ENCODE results near the gene ING5.
"Not testable (repeated sequence)": the region's sequence is repeated elsewhere in the genome, so short reads cannot be mapped to it uniquely, and the experiment has no call there.

ING5 gene

GRCh38 chr2:241742320-241742939 is 40.6 kb downstream of the ING5 start:
- DNase-seq, result no peak

DNA sequence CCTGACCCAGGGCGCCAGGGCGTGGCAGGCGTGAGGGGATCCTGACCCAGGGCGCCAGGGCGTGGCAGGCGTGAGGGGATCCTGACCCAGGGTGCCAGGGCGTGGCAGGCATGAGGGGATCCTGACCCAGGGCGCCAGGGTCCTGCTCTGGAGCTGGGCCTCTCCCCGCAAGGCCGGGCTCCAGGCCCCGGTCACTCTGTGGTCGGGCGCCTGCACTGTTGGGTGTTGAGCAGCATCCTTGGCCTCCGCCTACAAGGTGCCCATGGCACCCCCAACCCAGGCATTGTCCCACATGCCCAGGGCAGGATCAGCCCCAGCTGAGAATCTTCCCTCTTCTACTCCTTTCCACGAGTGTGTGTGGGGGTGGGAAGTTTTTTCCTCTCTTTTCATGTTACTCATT is 41.2 kb downstream of the ING5 start:
- DNase-seq, result not testable (repeated sequence)

DNA sequence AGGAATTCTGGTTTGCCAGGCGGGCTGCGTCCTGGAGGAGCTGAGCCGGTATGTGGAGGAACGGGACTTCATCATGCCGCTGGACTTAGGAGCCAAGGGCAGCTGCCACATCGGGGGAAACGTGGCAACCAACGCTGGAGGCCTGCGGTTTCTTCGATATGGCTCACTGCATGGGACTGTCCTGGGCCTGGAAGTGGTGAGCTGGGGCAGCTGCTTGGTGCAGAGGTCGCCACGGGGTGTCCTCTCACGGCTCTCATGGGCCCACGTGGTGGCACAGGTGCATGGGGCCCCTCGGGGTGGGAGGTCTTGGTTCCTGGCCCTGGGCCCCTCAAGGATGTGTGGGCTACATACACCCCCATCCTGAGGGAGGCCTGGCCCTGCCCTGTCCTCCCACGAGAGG is 41.8 kb downstream of the ING5 start:
- no peak for DNase-seq

GRCh38 chr2:241744028-241744754 is 42.4 kb downstream of the ING5 start:
- no peak for DNase-seq

DNA sequence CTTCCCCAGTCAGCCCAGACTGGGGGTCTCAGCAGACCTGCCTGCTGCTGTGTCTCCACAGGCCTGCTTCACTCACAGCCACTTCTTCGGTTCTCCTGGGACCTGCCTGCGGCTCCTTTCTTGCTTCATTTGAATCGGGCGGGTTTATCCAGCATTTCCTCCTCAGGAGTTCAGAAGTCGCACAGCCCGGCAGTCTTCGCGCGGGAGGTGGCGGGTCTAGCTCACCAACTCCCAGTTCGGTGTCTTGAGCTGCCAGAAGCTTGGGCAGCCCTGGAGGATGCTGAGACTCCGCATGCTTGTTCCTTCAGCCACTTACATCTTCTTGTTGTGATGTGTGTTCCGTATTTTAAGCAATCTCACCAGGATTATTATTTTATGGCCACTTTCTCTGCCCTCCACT is 43.4 kb downstream of the ING5 start:
- no peak for DNase-seq

- DNase-seq, result no peak
Observed at GRCh38 chr2:241746084-241746483, 44.2 kb downstream of the ING5 start.

- DNase-seq, result no peak
Observed at GRCh38 chr2:241748468-241749256, 46.8 kb downstream of the ING5 start.

GRCh38 chr2:241750076-241750840 is 48.4 kb downstream of the ING5 start:
- no peak for DNase-seq

- DNase-seq, result no peak
Observed at GRCh38 chr2:241751152-241751551, 49.3 kb downstream of the ING5 start.

- no peak for DNase-seq
Observed at GRCh38 chr2:241751776-241752175, 49.9 kb downstream of the ING5 start.

DNA sequence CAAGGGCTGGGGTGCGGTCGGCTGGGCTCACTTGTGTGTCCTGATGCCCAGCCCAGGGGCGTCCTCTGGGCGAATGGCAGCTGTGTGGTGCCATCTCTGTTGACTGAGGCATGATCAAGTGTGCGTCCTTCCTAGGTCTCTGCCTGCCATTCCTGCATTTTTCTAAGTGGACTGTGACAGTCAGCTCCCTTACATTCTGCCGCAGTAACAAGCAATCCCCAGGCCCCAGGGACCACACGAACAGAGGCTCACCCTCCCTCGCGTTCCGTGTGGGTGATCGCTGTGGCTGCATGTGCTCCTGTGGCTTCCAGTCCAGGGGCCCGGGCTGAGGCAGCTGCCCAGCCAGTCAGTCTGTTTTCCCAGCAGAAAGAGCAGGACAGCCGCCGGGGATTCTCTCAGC is 50.4 kb downstream of the ING5 start:
- no peak for DNase-seq

DNA sequence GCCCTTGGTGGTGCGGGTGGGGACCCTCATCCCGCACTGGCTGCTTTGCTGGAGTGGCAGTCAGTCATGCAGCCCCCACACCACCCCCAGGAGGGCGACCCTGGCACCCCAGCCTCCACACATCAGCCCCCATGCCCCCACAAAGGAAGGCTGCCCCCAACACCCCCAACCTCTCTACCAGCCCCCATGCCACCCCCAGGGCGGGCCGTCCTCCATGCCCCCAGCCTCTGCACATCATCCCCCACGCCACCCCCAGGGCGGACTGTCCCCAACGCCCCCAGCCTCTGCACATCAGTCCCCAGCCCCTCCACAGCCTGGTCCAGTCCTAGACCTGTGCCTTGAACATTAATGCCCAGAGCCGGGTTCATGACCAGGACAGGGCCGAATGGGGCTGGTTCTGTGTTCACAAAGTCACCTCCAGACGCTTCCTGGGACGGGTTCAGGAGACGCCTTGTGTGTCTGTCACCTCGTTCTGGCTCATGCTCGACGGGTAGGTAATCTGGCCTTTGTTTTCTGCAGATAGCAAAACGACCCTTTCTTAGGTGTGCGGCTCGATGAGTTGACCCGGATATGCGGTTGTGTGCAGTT is 50.9 kb downstream of the ING5 start:
- DNase-seq, result no peak

DNA sequence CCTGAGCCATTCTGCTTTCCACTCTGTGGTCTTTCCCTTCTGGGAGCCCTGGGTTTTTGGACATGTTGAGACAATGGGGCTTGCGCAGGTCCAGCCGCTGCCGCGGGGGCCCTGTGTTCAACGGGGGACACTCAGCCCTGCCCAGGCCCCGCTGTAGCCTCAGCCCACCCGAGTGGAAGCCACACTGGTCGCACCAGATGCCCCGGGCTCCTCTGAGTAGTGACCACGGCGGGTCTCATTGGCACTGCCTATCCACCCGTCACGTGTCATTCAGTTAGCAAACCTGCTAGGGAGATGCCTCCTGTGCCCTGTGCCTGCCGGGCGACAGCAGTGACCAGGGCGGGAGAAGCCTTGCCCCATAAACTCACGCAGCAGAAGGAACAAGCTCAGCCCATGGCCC is 51.7 kb downstream of the ING5 start:
- DNase-seq, result no peak

- no peak for DNase-seq
Observed at GRCh38 chr2:241754042-241754441, 52.2 kb downstream of the ING5 start.

- no peak for DNase-seq
Observed at GRCh38 chr2:241755166-241755565, 53.3 kb downstream of the ING5 start.

DNA sequence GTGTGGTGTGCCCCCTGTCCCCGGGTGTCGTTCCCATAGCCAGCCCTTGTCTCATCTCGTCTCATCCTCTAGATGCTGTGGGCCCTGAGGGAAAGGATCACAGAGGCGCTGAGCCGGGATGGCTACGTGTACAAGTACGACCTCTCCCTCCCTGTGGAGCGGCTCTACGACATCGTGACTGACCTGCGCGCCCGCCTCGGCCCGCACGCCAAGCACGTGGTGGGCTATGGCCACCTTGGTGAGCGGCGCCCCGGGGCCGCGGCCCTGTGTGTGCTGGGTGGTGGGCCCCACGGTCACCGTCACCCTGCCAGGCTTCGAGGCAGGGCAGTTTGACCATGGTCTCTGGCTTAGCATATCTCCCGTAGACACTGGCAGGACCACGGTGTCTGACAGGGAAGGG is 53.9 kb downstream of the ING5 start:
- DNase-seq, result no peak

DNA sequence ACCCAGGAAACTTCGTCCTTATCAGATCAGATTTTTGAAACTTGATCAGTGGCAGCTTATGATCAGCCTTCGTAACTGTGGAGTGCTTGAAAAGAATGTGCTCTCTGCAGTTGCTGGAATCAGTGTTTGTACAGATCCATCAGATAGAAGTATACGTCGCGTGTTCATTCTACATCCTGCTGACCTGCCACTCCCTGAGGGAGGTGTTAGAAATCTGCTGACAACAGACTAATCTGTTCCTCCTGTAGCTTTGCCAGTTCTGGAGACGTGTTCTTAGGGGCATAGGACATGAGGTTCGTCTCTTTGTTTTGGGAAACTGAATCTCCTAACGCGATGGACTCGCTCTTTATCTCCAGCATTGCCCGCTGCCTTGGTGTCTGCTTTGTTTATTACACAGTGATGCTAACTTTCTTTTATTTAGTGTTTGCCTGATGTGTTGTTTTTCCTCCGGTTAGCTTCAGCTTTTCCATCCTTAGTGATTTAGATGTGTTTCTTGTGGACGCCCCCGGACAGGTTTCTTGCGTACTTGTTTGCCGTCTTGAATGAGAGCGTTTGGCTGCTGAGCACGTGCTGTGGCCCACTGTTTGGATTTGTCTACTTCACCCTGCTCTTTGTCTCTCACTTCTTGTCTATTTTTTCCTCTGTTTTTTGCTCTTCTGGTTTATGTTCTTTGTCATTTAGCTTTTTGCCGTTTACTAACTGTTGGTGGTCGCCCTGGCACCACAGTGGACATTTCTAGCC is 57.4 kb downstream of the ING5 start:
- DNase-seq, result no peak

- DNase-seq, result not testable (repeated sequence)
Observed at GRCh38 chr2:241759893-241760292, 58.1 kb downstream of the ING5 start.

DNA sequence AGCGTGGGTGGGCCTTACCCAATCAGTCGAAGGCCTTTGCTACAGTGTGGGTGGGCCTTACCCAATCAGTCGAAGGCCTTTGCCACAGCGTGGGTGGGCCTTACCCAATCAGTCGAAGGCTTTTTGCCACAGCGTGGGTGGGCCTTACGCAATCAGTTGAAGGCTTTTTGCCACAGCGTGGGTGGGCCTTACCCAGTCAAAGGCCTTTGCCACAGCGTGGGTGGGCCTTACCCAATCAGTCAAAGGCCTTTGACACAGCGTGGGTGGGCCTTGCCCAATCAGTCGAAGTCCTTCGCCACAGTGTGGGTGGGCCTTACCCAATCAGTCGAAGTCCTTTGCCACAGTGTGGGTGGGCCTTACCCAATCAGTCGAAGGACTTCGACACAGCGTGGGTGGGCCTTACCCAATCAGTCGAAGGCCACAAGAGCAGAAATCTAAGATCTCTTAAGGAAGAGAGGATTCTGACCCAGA is 58.5 kb downstream of the ING5 start:
- DNase-seq, result no peak

DNA sequence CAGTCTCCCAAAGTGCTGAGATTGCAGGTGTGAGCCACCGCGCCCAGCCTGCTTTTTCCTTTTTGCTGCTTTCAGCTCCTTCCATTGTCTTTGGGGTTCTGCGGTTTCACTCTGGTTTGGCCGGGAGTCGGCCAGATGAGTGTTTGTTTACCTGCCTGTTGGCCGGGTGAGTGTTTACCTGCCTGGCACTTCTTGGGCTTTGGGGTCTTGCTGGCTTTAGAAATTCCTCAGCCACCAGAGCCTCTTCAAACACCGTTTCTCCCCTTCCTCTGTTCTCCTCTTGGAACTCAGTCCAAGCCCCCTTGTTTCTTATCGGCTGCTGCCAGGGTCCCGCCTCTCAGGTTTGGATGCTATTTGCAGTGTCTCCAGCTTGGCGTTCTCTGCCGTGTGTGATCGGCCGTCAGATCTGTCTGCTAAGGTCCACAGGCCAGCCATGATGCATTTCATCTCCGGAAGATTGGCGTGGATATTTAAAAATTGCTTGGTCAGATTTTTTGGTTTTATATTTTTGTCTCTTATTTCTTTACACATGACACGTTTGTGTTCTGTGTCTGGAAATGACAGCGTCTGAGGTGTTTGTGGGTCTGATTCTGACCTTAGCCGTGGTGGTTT is 60.6 kb downstream of the ING5 start:
- DNase-seq, result peak in 1 of 2 donors; percentile 34

GRCh38 chr2:241762933-241763369 is 61.1 kb downstream of the ING5 start:
- DNase-seq, result peak; percentile 76 to 85

Data from CD4-positive, alpha-beta T cell treated with Interleukin-4 for 1 hour (primary cell).